GM21423 (cell line): ENCODE results near the gene PRPS1L1.

Experiments
- ATAC-seq: cut with Tn5 transposase; IDR thresholded peaks from one replicate; pipeline ENCODE4 v1.9.1; 2021; ENCODE audit warnings: mild to moderate bottlenecking, moderate library complexity; ENCODE audit not compliant: unreplicated experiment

PRPS1L1 gene

DNA sequence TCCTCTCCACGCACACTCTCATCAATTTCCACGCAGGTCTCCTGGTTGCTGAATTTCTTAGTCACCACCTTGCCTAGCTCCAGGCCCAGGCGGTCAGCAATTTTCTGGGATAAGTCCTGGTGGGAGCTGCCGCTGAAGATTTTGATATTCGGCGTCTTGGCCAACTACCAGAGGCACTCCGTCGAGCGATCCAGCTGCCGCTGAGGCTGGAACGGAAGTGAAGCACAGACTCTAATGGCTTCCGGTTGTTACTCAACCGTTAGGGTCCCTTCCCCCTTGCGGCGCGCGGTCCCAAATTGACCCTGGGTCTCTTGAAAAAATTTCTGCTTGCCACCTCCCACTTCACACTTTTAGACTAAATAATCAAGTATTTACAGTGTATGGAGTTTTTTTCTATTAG lies at the start of gene PRPS1L1:
Gene PRPS1L1, minus strand, starts transcription at position 219 of the 400 bp plus-strand sequence.
- no peak for ATAC-seq

GRCh38 chr7:18076461-18076860 lies 48.8 kb upstream of the PRPS1L1 start:
- ATAC-seq: no peak

DNA sequence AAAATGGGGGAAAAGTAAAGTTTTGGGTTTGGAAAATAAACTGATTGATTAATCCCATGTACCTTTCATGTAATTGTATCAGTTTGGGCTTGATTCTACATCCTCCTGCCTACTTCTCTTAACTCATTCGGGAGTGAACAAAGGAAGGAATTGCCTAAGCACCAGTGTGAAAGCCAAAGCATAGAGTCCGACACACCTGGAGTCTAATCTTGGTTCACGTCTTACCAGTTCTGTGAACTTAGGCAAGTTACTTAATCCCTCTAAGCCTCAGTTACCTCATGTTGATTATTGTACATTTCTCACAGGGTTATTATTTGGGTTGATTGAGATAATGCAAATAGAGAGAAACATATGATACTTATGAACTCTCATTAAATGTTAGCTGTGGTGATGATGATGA lies 41.1 kb upstream of the PRPS1L1 start:
- no peak for ATAC-seq

DNA sequence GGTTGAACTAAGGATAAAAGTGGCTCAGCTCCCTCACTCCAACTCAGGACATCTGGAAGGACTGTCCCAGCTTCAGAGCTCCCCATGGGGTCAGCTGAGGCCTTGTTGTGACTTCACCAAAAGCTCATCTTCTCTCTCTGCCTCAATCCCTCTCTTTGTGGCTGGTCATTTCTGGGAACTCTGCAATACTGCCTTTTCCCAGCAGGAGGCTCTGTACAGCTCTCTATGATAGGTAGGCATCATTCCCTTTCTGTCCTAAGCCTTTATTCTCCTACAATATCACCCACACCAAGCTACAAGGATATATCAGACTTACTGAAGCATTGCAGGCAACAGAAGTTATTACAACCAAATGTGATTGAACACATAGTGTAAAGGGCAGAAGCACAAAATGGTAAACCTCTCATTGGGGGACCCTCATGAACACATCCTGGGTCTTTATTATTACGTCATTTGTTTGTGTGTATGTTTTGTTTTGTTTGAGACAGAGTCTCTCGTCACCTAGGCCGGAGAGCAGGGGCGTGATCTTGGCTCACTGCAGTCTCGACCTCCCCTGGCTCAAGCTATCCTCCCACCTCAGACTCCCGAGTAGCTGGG lies 36.7 kb upstream of the PRPS1L1 start:
- ATAC-seq: no peak

DNA sequence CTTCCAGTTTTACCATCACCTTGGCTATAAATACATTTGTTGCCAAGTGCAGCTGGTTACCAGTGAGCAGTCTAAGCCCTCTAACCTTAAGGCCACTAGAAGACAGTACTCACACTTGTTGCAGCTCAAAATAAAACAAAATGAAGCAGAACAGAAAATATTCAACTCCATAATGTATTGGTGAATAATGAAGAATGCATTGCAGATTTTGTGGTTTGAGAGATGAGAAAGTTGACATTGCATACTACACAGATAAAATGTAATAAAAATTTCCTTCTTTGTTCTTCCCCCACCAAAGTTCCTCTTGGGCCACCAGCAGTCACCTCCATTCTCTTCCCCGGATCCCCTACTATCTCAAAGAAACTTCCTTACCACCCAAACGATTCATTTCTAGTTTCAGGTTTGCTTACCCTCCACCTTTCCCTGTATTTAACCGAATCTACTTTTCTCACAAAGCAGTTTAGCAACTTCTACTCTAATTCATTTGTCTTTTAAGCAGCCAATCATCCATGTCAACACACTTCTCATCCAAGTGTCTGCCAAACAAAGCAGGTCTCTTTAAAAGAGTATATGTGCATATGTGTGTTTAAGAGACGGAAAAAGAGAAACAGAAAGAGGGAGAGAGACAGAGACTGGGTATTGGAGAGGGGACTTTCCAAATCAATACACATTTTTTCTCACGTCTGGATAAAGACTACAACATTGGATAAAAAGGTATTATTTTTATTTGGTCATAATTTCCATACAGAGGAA lies 35.7 kb upstream of the PRPS1L1 start:
- no peak for ATAC-seq

DNA sequence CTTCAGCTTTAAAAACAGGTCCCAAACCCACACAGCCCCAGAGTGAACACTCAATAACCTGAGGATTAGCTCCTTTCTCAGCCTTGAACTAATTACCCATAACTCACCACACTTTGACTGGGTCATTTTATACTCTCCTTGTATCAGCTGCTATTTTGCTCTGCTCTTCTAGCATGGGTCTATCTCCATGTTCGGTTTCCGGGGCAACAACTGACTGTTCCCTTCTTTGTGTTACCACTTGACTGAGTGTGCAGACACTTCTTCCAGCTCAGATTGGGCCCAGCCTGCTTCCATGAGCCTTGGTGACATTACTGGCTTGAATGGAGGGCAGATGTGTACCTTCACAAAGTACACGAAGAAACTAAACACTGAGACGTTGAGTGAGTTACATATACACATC lies 31.5 kb upstream of the PRPS1L1 start:
- no peak for ATAC-seq

- ATAC-seq: no peak
These were observed 26.3 kb upstream of the PRPS1L1 start for GRCh38 chr7:18053941-18054340.

DNA sequence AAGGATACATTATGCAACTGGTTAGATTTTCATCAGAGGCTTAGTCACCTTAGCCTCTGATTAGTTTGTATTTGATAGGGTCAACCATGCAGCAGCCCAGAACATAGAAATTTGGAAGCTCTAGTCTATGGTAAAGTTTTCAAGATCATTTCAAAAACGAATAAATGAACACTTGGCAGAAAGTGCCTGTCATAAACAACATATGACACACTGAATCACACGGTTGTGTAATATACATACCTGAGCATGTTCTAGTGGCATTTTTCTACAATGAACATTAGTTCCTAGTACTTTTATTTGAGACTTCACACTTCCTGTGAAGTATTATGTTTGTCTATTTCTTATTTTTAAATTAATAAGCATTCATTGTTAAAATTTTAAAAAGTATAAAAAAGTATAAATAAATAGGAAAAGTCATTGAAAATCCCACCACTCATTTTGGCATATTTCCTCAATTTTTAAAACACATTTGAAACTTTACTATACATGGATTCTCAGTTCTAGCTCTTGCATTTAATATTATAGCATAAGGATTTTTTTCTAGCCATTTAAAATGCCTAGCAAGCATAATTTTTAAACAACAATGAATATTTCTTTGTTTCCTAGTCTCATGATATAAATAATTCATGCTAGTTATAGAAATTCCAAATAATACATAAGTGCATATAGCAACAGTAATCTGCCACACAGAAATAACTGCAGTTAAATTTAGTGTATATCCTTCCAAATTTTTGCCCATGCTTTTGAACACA lies 25.7 kb upstream of the PRPS1L1 start:
- no peak for ATAC-seq

DNA sequence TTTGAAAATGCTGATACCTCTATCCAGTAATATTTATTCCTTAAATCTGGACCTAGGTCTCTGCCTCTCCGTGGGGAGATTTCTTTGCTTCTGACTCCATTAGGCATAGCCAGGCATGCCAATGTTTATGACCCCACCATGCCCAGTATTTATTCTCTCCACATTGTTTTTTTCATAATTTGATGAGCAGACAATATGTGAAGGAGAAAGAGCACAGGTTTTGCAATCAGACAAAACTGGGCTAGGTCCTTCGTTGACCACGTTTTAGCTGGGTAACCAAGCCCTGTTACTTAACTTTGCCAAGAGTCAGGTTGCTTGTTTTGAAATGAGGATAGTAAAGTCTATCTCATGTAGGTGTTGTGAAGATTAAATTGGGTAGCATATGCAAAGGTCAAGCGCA lies 21.6 kb upstream of the PRPS1L1 start:
- no peak for ATAC-seq

GRCh38 chr7:18046601-18047000 lies 19.0 kb upstream of the PRPS1L1 start:
- no peak for ATAC-seq

GRCh38 chr7:18045171-18045570 lies 17.5 kb upstream of the PRPS1L1 start:
- ATAC-seq: no peak

DNA sequence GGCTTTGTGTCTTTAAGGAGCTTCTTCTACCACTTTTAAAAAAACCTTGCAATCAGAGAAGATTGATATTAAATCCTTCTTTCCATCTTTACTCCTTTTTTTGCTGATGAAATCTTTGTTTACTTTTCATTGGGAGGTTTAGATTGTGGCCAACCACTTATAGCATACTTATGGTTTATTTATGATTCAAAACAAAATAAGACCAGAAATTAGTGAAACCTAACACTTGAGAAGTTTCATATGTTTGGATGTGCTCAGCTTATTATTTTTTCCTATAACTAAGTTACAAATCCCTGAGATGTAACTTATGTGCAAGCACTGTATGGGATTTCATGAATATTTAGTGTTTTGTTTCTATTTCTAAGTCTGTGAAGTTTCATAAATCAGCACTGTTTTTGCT lies 13.5 kb upstream of the PRPS1L1 start:
- no peak for ATAC-seq

- ATAC-seq: no peak
These were observed 12.6 kb upstream of the PRPS1L1 start for GRCh38 chr7:18040196-18040595.

- no peak for ATAC-seq
These were observed 10.7 kb upstream of the PRPS1L1 start for GRCh38 chr7:18038382-18038781.

- no peak for ATAC-seq
These were observed 10.0 kb upstream of the PRPS1L1 start for GRCh38 chr7:18037609-18038008.

- no peak for ATAC-seq
These were observed 9.1 kb upstream of the PRPS1L1 start for GRCh38 chr7:18036783-18037182.

DNA sequence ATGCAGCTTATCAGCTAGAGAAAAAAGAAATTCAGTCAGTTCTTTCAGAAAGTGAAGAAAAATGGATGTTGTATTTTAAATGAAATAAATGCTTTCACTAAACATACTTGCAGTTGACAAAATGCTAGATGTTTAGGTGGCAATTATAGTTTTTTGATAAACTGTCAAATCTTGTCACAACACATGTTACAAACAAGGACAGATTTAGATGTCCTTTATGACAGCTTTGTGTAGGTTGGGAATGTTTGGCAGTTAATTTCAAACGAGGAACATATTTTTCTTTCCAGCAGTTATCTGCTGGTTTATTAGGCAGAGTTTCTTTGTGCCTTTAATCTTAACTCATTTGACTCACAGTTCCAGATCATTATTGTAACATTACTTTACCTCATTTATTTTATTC lies 3.1 kb upstream of the PRPS1L1 start:
- ATAC-seq: no peak

DNA sequence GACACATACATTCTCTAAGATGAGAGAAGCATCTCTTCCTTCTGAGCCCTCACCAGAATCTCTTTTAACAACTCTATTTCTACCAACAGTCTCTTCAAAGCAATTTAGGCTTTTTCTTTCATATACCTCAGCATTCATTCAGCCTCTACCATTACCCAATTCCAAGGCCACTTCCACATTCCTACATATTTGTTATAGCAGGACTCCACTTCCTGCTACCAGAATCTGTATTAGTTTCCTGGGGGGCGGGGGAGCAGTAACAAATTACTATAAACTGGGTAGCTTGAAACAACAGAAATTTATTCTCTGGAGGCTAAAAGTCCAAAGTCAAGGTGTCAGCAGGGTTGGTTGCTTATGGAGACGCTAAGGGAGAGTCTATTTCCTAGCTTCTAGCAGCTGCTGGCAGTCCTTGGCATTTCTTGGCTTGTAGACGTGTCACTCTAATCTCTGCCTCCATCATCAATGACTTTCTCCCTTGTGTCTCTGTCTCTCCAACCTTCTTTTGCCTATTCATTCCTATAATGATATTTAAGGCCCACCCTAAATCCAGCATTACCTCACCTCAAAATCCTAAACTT lies 7.4 kb downstream of the PRPS1L1 start:
- ATAC-seq: no peak

DNA sequence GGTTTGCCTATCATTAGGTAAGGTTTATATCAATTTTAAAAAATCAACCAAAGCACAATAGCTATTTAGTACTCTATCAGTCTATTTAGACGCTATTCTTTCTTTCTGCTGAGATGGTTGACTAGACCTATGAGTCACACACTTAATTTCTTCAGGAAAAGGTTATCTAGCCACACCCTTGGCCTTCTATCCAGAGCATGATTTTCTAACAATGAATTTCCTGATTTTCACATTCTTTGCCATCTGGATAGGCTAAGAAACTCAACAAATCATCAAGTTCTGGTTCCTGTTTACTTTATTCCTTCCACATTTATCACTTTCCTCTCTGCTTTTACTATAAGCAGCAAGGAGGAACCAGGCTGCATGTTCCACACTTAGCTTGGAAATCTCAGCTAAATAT lies 8.1 kb downstream of the PRPS1L1 start:
- ATAC-seq: no peak

DNA sequence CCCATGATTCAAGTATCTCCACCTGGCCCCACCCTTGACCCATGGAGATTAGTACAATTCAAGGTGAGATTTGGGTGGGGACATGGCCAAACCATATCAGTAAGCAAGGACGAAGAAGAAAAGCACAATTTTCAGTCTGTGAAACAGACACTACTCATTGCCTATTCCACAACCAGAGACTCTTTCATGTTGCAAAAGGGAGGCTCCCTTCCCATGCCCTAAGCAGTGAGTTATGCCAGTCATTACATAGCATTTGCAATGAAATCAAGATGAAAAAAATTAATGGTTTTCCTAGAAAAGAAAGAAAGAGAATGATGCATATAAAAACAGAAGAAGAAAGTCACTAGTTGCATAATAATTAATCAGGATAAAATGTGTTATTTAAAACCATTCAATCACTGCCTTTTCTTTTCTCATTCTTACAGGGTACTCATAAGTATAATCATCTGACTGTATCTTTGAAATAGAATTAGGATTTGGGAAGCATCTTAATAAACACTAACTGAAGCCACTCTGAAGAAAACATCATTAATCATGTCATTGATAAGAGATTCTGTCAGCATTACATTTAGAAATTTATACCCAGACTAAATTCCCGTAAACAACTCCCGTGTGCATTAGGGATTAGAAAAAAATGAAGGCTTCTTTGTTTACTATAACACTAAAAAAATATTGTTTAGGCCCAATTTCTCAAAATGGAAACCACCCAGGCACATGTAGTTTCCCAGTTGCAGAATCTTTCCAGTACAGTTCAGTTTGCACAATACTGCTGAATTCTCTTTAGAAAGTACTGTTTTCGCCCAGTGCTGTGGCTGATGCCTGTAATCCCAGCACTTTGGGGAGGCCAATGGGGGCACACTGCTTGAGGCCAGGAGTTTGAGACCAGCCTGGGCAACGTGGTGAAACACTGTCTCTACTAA lies 9.1 kb downstream of the PRPS1L1 start:
- no peak for ATAC-seq
